Measurements from ENCODE around the gene UPB1. TPM values are rescaled to one million over a fixed set of nuclear protein-coding genes. Genes with fewer than 3 reads are reported as not detected.

The UPB1 gene
- total and polyA plus RNA-seq, 10 of the 15 experiments (the other 5 are each of a cell fraction or from before 2014, with no cell fraction given) = 0.89 to 20.5 (median 3.1) TPM

DNA sequence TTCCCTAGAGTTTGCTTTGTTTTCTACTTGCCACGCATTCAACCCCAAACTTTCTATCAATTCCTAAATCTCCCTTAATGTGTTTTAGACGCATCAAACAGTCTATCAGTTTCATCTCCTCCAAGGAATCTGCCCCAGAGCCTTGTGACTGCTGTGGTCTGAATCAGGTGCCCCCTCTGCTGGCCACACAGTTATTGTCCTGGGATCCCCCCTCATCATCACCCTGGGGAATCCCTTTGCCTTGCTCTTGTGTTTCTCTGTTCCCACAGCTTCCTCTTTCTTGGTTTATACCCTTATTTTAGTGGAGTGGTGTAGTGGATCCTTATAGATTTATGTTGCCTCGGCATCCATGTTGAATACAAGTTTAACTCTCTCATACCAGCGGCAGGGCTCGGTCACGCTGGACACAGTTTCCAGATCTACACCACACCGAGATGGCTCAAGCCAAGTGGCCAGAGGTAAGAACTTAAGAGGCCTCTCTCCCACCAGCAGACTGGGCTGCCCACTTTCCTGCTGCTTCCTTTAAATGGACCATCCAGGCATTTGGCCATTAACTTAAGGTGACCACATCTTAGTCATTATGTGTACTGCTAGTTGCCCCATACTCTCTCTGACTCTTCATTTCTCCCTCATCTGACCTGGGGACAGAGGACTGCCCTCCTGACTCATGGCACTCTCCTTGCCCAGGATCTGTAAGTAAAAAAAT lies 8.2 kb downstream of the UPB1 start (continued):
- TF ChIP-seq CTCF (IDR thresholded peaks at IDR 0.05 in 2 of 3, conservative IDR thresholded peaks at IDR 0.05 in 1 of 3; ENCODE audit: control insufficient read depth in 2 of 3, extremely low read depth in 1 of 3, insufficient read depth in 1 of 3, low read depth in 3 of 3, low read length in 3 of 3) (peak; percentile 76 to 90 (median 87)), SPI1 (IDR thresholded peaks at IDR 0.05; ENCODE audit: borderline replicate concordance, insufficient read depth, low read depth, low read length) (peak; percentile 81; the same call in 1 of the 2 replicates), SMC3 (IDR thresholded peaks at IDR 0.05; ENCODE audit: borderline replicate concordance, low read length) (peak; percentile 86; the same call in 1 of the 2 replicates), ATF2 (IDR thresholded peaks at IDR 0.05; ENCODE audit: low read length) (peak; percentile 60; the same call in 1 of the 2 replicates), BACH1 (IDR thresholded peaks at IDR 0.05; ENCODE audit: borderline replicate concordance) (no peak; the same call in 1 of the 2 replicates), MTA2 (IDR thresholded peaks at IDR 0.05; ENCODE audit: low read depth) (peak; percentile 77), IRF4 (IDR thresholded peaks at IDR 0.05; ENCODE audit: low read depth, low read length) (peak; percentile 52; the same call in 1 of the 2 replicates), RELA (IDR thresholded peaks at IDR 0.05; ENCODE audit: borderline replicate concordance, partially characterized antibody) (peak; percentile 83)
- TF ChIP-seq, protein P1, sequence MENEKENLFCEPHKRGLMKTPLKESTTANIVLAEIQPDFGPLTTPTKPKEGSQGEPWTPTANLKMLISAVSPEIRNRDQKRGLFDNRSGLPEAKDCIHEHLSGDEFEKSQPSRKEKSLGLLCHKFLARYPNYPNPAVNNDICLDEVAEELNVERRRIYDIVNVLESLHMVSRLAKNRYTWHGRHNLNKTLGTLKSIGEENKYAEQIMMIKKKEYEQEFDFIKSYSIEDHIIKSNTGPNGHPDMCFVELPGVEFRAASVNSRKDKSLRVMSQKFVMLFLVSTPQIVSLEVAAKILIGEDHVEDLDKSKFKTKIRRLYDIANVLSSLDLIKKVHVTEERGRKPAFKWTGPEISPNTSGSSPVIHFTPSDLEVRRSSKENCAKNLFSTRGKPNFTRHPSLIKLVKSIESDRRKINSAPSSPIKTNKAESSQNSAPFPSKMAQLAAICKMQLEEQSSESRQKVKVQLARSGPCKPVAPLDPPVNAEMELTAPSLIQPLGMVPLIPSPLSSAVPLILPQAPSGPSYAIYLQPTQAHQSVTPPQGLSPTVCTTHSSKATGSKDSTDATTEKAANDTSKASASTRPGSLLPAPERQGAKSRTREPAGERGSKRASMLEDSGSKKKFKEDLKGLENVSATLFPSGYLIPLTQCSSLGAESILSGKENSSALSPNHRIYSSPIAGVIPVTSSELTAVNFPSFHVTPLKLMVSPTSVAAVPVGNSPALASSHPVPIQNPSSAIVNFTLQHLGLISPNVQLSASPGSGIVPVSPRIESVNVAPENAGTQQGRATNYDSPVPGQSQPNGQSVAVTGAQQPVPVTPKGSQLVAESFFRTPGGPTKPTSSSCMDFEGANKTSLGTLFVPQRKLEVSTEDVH (IDR thresholded peaks at IDR 0.05; ENCODE audit: low read depth, partially characterized antibody) = no peak
- TF ChIP-seq, protein P2, sequence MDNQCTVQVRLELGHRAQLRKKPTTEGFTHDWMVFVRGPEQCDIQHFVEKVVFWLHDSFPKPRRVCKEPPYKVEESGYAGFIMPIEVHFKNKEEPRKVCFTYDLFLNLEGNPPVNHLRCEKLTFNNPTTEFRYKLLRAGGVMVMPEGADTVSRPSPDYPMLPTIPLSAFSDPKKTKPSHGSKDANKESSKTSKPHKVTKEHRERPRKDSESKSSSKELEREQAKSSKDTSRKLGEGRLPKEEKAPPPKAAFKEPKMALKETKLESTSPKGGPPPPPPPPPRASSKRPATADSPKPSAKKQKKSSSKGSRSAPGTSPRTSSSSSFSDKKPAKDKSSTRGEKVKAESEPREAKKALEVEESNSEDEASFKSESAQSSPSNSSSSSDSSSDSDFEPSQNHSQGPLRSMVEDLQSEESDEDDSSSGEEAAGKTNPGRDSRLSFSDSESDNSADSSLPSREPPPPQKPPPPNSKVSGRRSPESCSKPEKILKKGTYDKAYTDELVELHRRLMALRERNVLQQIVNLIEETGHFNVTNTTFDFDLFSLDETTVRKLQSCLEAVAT (IDR thresholded peaks at IDR 0.05) = peak; percentile 75

Data from GM12878 (cell line).